GM12801 (cell line): ENCODE data around the gene DLG2.

Experiments
- TF ChIP-seq, protein P1 (sequence below): IDR thresholded peaks from one replicate; pipeline ENCODE4 v1.5.1; 2011; ENCODE audit warnings: control low read depth; ENCODE audit not compliant: insufficient read length; ENCODE audit errors: extremely low read depth

DLG2 gene

DNA sequence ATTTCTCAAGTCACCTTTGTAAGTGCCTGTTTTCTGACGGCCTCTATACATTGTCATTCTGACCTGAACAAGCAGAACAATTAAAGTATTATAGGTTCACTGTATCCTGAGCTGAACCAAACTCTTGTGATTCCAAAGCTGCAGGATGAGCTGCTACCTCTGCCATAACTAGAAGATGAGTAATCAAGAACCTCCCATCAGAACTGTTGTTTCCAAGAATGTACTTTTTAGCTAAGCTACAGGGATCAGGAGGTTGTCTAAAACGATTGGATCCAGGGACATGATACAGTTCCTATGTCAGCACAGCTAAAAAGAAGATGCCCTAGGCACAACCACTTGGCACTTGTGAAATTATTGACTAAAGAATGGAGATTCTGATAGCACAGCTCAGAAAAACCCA, 2052.6 kb downstream of the DLG2 start:
- TF ChIP-seq, protein P1, sequence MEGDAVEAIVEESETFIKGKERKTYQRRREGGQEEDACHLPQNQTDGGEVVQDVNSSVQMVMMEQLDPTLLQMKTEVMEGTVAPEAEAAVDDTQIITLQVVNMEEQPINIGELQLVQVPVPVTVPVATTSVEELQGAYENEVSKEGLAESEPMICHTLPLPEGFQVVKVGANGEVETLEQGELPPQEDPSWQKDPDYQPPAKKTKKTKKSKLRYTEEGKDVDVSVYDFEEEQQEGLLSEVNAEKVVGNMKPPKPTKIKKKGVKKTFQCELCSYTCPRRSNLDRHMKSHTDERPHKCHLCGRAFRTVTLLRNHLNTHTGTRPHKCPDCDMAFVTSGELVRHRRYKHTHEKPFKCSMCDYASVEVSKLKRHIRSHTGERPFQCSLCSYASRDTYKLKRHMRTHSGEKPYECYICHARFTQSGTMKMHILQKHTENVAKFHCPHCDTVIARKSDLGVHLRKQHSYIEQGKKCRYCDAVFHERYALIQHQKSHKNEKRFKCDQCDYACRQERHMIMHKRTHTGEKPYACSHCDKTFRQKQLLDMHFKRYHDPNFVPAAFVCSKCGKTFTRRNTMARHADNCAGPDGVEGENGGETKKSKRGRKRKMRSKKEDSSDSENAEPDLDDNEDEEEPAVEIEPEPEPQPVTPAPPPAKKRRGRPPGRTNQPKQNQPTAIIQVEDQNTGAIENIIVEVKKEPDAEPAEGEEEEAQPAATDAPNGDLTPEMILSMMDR, result no peak

DNA sequence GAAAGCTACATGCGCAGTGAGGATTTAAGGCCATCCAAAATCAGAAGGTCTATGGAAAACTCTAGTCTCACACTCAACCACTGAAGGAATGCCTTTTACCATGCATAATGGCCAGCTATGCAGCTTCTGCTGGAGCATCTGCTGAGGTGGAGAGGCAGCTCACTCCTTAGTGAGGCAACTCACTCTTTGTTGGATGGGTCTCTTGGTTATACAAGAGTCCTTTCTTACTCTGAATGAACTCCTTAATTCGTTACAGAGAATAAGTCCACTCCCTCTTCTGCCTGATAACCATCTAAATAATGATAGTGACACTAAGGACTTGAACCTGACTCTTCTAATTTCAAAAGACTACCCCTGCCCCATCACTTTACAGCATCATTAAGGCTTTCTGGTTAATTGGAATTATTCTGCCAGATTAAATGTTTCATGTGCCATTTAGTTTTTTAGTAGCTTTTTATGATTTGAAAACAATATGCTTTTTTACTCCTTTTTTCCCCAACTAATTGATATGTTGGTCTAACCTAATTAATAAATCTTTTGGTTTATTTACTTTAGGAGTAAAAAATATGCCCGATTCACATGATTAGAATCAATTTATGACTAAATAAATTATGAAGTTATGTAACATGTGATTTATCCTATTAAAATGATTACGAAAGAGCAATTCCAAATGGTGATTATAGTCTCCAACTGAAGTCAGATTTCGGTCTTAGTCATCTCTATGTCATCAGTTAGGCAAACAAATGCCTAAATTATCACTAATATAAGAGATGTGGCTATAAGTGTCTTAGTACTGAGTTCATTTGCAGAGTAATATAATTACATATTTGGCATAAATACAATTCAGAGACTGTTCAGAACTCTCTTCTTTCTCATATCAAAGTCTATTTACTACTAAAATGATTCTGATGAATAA, 2054.3 kb downstream of the DLG2 start:
- TF ChIP-seq, protein P1, result no peak

DNA sequence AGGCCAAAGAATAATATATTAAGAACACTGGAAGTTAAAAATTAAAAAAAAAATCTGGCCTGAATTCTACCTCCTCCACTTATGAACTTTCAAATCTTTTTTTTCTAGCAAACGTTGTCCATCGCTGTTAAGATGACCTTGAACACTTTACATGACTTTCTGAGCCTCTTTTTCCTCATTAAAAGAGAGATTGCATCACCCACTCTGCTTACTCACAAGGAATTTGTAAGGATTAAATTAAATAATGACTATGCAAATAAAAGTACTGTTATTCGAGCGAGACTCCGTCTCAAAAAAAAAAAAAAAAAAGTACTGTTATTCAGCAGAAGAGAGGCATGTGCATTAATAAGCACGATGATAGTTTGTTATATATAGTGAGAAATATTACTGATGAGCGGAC, 2055.8 kb downstream of the DLG2 start:
- TF ChIP-seq, protein P1, result no peak

DNA sequence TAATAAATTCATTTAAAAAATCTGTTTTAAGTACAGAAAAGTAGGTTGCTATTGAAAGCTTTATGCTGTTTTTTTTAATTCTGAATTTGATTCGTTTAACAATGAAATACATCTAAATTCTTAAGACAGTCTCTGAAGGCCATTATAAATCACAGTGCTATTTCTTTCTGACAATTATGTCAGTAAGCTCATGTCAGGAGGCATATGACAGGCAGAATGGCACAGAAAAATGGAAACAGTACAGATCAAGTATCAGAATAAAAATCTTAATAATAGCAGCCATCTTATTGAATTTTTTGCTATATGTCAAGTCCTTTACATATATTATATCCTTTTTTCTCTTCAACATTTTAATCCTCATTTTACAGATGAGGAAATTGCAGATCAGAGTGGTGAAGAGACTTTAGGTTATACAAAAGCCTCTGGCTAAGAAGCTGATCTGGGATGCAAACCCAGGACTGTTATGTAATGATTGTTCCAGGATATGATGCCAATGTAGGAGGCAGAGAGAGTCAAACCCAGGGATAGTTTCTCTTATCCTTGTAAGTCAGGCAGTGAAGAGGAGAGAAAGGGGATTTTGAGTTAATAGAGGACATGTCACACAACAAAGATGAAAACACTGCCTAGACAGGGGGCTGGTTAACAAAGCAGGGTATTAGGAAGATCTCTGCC, 2057.9 kb downstream of the DLG2 start:
- TF ChIP-seq, protein P1, result no peak

DNA sequence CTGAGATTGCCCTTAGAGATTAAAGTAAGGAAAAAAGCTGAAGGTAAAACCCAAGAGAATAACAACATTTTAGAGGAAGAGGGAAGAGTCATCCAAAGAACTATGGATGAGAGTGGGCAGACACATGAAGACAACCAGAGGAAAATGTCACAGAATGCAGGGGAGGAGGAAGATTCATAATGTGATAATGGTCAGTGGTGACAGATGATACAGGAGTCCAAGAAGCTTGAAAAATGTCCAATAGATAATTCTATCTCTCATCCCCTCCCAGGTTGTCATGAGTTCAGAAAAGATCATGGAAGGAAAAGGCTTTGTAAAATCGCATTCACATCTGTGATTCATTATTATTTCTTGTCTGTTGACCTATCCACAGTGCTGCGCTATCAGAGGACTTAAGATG, 2058.6 kb downstream of the DLG2 start:
- TF ChIP-seq, protein P1, result no peak

DNA sequence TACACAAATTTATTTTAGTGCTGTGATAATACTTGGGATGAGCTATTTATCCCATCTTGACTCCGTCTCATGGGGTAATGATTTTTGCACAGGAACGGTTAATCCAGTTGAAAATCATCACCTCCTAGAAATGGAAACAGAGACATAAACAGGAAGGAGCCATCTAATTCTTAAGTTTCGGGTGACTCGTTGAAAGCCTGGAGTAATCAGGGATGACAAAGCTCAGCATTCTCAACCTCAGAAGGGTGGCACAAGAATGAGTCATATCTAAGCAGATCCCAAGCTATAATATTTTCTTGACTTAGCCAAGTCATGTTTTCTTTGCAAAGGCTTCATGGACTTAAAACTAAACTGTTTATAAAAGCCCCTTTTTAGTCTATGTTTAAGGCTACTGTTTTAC, 2060.2 kb downstream of the DLG2 start:
- TF ChIP-seq, protein P1, result no peak

DNA sequence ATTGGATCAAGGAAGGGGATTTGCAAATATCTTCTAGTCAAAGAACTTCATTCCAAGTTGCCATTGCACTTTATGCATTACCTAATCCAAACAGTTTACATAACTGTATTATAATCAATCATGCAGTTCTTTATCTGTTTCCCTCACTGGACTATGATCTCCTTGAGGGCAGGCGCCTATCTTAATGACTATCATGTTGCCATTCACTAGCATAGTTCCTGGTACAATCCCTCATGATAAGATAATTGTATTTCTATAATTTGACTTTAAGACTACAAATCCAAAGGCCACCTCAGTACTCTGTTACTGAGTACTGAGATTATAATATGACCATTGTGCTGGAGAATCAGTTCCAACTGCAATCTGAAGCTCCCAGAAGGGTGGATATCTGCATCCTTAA, 2062.3 kb downstream of the DLG2 start:
- TF ChIP-seq, protein P1, result no peak
